Ecto neural progenitor cell (in vitro differentiated cells): Measurements from ENCODE around the gene TMEM95.

Experiments
- DNase-seq: peaks from one replicate; pipeline ENCODE4 v3.0.0-alpha.2; 2018; ENCODE audit warnings: low spot score

The TMEM95 gene

DNA sequence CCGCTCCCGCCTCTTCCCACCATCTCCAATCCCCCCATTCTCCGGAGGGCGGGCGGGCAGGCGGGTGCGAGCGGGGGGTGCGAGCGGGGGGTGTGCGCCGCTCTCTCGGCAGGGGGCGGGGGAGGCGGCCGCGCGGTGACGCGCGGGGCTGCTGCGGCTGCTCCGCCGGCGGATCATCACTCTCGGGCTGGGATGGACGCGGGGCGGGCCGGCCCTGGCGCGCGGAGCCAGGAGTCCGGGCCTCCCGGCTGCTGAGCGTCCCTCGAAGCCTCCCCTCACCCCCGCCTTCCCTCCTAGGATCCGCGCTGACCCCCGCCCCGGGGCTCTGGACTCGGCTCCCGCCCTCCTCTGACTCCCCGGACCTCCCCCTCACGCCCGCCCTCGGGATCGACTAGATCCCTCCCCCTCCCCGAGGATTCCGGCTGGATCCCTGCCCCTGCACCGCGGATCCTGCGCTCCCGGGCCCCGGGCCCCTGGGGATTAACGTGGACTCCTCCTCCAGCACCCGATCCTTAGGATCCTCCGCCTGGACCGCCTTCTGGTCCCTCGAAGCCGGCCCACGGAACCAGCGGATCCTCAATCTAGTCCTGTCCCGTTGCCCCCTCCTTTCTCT, 49.9 kb downstream of the TMEM95 start:
- DNase-seq, result peak; percentile 90

DNA sequence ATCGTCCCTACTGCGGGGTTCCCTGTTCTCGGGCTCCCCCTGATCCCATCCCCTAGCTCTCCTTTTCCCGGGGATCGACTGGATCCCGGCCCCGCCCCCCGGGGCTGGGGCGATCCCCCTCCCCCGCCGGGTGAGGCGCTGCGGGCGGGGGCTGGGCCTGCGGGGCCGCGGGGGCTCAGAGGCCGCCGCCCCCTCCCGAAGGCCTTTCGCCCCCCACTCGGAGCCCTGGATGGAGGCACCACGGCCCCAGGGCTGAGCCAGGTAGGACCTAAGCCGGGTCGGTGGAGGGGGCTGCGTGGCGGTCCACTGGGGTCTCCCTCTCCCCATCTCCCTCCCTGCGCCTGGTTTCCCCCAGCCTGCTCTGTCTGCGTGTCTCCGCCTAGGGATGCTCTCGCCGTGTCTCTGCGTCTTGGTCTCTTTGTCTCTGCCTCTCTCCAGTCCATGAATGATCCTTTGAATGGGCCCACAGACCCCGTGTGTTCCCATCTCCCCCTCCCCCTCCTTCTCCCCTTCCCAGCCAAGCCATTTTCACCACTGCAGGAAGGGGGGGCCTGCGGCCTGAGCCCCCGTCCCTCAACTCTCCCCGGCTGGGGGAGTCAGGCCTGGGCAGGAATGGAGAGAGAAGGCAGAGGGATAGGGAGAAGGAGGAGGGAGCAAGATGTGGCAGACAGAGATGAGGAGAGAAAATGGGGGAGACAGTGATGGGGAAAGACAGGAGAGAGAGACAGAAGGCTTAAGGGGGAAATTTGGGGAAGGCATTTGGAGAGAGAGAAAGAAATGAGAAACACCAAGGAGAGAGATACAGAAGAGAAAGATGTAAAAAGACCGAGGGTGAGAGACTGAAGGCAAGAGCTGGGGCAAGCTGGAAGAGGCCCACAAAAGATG, 50.6 kb downstream of the TMEM95 start:
- peak; percentile 77 for DNase-seq

DNA sequence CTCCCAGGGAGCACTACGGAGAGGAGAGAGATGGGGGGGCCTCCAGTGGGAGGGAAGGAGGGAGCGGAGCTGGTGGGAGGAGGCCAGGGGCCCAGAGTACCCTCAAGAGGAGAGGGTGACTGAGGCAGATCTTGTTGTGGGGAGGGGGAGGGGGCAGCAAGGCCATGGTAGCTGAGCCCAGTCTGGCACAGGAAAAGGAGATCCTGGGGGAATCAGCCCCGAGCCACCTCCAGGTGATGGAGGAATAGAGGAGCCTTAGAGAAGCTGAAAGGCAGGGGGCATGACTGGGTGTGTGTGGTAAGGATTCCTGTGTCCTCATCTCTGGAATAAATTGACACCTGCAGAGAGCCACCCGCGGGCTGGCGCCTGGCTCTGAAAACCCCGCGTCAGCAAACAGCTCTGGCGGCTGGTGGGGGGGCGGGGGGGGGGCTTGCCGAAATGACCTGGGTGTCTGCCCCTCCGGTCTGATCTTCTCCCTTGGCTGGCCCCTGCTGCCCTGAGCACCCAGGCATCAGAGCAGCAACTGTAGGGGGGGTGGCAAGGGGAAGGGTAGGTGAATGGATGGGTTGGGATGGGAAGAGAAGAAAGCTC, 51.4 kb downstream of the TMEM95 start:
- no peak for DNase-seq
